DND-41 (cell line): ENCODE results near the gene KAT5.

Experiments
- EZH2 ChIP-seq: IDR thresholded peaks from 3 replicates; pipeline ENCODE4 v1.6.1; 2012; ENCODE audit warnings: borderline replicate concordance, low read depth, mild to moderate bottlenecking, moderate library complexity, low read length, inconsistent platforms; ENCODE audit not compliant: severe bottlenecking
- TF ChIP-seq, protein P1 (sequence below): IDR thresholded peaks from 2 replicates; pipeline ENCODE4 v1.5.1; 2012; ENCODE audit warnings: borderline replicate concordance, low read length, moderate library complexity, mild to moderate bottlenecking; ENCODE audit not compliant: poor library complexity, severe bottlenecking; ENCODE audit errors: extremely low read depth

DNA sequence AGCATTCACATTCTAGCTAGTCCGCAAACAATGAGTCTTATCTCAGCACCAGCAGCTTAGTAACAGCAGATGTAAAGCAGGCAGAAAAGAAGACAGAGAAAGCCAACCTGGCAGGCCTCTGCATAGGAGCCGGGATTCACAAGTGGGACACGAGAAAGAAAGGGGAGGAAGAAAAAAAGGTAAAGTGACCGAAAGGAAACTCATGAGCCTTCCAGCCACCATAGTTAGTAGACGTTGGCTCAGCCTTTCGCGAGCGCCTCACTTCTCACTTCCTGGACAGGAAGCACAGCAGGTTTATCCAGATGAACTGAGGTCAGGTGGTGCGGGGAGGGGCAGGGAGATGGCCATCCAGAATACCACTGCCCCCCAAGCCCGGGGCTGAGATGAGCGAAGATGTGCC, 19.7 kb upstream of the KAT5 start:
- TF ChIP-seq, protein P1, sequence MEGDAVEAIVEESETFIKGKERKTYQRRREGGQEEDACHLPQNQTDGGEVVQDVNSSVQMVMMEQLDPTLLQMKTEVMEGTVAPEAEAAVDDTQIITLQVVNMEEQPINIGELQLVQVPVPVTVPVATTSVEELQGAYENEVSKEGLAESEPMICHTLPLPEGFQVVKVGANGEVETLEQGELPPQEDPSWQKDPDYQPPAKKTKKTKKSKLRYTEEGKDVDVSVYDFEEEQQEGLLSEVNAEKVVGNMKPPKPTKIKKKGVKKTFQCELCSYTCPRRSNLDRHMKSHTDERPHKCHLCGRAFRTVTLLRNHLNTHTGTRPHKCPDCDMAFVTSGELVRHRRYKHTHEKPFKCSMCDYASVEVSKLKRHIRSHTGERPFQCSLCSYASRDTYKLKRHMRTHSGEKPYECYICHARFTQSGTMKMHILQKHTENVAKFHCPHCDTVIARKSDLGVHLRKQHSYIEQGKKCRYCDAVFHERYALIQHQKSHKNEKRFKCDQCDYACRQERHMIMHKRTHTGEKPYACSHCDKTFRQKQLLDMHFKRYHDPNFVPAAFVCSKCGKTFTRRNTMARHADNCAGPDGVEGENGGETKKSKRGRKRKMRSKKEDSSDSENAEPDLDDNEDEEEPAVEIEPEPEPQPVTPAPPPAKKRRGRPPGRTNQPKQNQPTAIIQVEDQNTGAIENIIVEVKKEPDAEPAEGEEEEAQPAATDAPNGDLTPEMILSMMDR, result no peak
- no peak for TF ChIP-seq EZH2
